Neural progenitor cell (in vitro differentiated cells): Measurements from ENCODE around the gene KRT25. TPM values are rescaled to one million over a fixed set of nuclear protein-coding genes. Genes with fewer than 3 reads are reported as not detected.

Experiments used
- DNase-seq: peaks from one replicate; pipeline ENCODE4 v3.0.0-alpha.2; 2016; ENCODE audit warnings: low spot score
- H2AFZ ChIP-seq: fragments of 200-600 bp; sonication (generic); replicated peaks from 2 replicates; pipeline ENCODE4 v1.6.1; 2016; ENCODE audit warnings: antibody characterized with exemption
- H3F3A ChIP-seq: fragments of 200-600 bp; sonication (generic); 2 replicates; pipeline ENCODE4 v1.6.1; 2016; ENCODE audit warnings: antibody characterized with exemption, low read depth
- H3K27ac ChIP-seq: fragments of 200-600 bp; sonication (generic); 2 replicates; pipeline ENCODE4 v1.5.1; 2016; ENCODE audit warnings: mild to moderate bottlenecking
- H3K27me3 ChIP-seq: fragments of 200-600 bp; sonication (generic); 2 replicates; pipeline ENCODE4 v1.6.1; 2016; ENCODE audit warnings: mild to moderate bottlenecking, moderate library complexity
- H3K36me3 ChIP-seq: fragments of 200-600 bp; sonication (generic); 2 replicates; pipeline ENCODE4 v1.5.1; 2016
- H3K4me1 ChIP-seq: fragments of 200-600 bp; sonication (generic); 2 replicates; pipeline ENCODE4 v1.6.1; 2016; ENCODE audit warnings: mixed run types
- H3K4me2 ChIP-seq: fragments of 200-600 bp; sonication (generic); 2 replicates; pipeline ENCODE4 v1.6.1; 2016
- H3K4me3 ChIP-seq: fragments of 200-600 bp; sonication (generic); 2 replicates; pipeline ENCODE4 v1.5.1; 2016
- H3K79me2 ChIP-seq: fragments of 200-600 bp; sonication (generic); 2 replicates; pipeline ENCODE4 v1.6.1; 2016; ENCODE audit warnings: low read depth
- H3K9ac ChIP-seq: fragments of 200-600 bp; sonication (generic); 2 replicates; pipeline ENCODE4 v1.6.1; 2016
- H3K9me3 ChIP-seq: fragments of 200-600 bp; sonication (generic); 2 replicates; pipeline ENCODE4 v1.5.1; 2016; ENCODE audit warnings: low read depth
- H4K20me1 ChIP-seq: fragments of 200-600 bp; sonication (generic); 2 replicates; pipeline ENCODE4 v1.6.1; 2016; ENCODE audit warnings: low read depth
- H3K27ac Mint-ChIP-seq: 3 replicates; pipeline ENCODE4 v1.8.0; 2021; ENCODE audit warnings: mixed read lengths
- H3K27me3 Mint-ChIP-seq: 2 replicates; pipeline ENCODE4 v1.8.0; 2022; ENCODE audit warnings: low read depth, mild to moderate bottlenecking, inconsistent platforms, moderate library complexity, mixed read lengths; ENCODE audit not compliant: insufficient read depth
- H3K36me3 Mint-ChIP-seq: 3 replicates; pipeline ENCODE4 v1.8.0; 2021; ENCODE audit warnings: mixed read lengths
- H3K4me1 Mint-ChIP-seq: 3 replicates; pipeline ENCODE4 v1.8.0; 2021; ENCODE audit warnings: mixed read lengths
- H3K4me3 Mint-ChIP-seq: 3 replicates; pipeline ENCODE4 v1.8.0; 2021; ENCODE audit warnings: mild to moderate bottlenecking, moderate library complexity, mixed read lengths
- H3K9me3 Mint-ChIP-seq: 3 replicates; pipeline ENCODE4 v1.8.0; 2020; ENCODE audit warnings: mixed read lengths
- EZH2 ChIP-seq: fragments of 200-600 bp; sonication (generic); IDR thresholded peaks from 2 replicates; pipeline ENCODE4 v1.6.1; 2017; ENCODE audit warnings: antibody characterized with exemption, mild to moderate bottlenecking, moderate library complexity
- EZH2phosphoT487 ChIP-seq: fragments of 200-600 bp; sonication (generic); IDR thresholded peaks from 2 replicates; pipeline ENCODE4 v1.6.1; 2017; ENCODE audit warnings: antibody characterized with exemption
- total RNA-seq: library from RNA; depleted of rRNA; stranded (reverse); fragments of >200 nt; gene quantifications from 2 replicates; pipeline ENCODE4 v1.2.3, GENCODE V29; 2015; ENCODE audit warnings: low replicate concordance
- TF ChIP-seq, protein P1 (sequence below): fragments of 200-600 bp; sonication (generic); IDR thresholded peaks from 2 replicates; pipeline ENCODE4 v1.5.1; 2017; ENCODE audit warnings: antibody characterized with exemption, mild to moderate bottlenecking

The KRT25 gene
- total RNA-seq, 1 donor from 2014 or later, result not detected

- Histone ChIP-seq H3F3A (no peaks in the 10 kb centered on the region), H3K27me3 (no peaks in the 10 kb centered on the region), H3K79me2 (no peaks in the 10 kb centered on the region), H4K20me1 (no peaks in the 10 kb centered on the region), H3K27ac (no peak overlapping the region), H3K4me3 (no peak overlapping the region), H3K9me3 (no peaks in the 10 kb centered on the region), H3K4me2 (no peak overlapping the region), H3K4me1 (peaks cover 4% of the 10 kb centered on the region), H2AFZ (no peak overlapping the region), H3K36me3 (no peaks in the 10 kb centered on the region), H3K9ac (no peak overlapping the region)
- DNase-seq, result no peak
- Mint-ChIP-seq H3K9me3 (no peaks in the 10 kb centered on the region), H3K27ac (no peak overlapping the region), H3K36me3 (no peaks in the 10 kb centered on the region), H3K27me3 (no peaks in the 10 kb centered on the region), H3K4me3 (no peak overlapping the region), H3K4me1 (no peaks in the 10 kb centered on the region)
- TF ChIP-seq EZH2phosphoT487 (no peak), EZH2 (no peak)
- TF ChIP-seq, protein P1, sequence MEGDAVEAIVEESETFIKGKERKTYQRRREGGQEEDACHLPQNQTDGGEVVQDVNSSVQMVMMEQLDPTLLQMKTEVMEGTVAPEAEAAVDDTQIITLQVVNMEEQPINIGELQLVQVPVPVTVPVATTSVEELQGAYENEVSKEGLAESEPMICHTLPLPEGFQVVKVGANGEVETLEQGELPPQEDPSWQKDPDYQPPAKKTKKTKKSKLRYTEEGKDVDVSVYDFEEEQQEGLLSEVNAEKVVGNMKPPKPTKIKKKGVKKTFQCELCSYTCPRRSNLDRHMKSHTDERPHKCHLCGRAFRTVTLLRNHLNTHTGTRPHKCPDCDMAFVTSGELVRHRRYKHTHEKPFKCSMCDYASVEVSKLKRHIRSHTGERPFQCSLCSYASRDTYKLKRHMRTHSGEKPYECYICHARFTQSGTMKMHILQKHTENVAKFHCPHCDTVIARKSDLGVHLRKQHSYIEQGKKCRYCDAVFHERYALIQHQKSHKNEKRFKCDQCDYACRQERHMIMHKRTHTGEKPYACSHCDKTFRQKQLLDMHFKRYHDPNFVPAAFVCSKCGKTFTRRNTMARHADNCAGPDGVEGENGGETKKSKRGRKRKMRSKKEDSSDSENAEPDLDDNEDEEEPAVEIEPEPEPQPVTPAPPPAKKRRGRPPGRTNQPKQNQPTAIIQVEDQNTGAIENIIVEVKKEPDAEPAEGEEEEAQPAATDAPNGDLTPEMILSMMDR, result no peak
Measured at GRCh38 chr17:40702271-40702670, 52.9 kb downstream of the KRT25 start.

- Histone ChIP-seq H3K36me3 (no peaks in the 10 kb centered on the region), H3K4me3 (no peak overlapping the region), H3K4me2 (no peak overlapping the region), H3K27ac (no peak overlapping the region), H3K9ac (no peak overlapping the region), H2AFZ (peak overlapping the region; percentile 26), H3K27me3 (no peaks in the 10 kb centered on the region), H3K4me1 (peaks cover 6% of the 10 kb centered on the region), H4K20me1 (no peaks in the 10 kb centered on the region), H3K9me3 (no peaks in the 10 kb centered on the region), H3K79me2 (no peaks in the 10 kb centered on the region), H3F3A (no peaks in the 10 kb centered on the region)
- no peaks in the 10 kb centered on the region for H3K9me3 Mint-ChIP-seq
- no peaks in the 10 kb centered on the region for H3K36me3 Mint-ChIP-seq
- H3K27me3 Mint-ChIP-seq, result no peaks in the 10 kb centered on the region
- H3K4me3 Mint-ChIP-seq, result no peak overlapping the region
- TF ChIP-seq, protein P1, result no peak
- TF ChIP-seq EZH2, result no peak
- TF ChIP-seq EZH2phosphoT487, result no peak
- H3K27ac Mint-ChIP-seq, result peak overlapping the region; percentile 30
- H3K4me1 Mint-ChIP-seq, result no peaks in the 10 kb centered on the region
- no peak for DNase-seq
Measured at GRCh38 chr17:40699853-40700252, 55.3 kb downstream of the KRT25 start.

DNA sequence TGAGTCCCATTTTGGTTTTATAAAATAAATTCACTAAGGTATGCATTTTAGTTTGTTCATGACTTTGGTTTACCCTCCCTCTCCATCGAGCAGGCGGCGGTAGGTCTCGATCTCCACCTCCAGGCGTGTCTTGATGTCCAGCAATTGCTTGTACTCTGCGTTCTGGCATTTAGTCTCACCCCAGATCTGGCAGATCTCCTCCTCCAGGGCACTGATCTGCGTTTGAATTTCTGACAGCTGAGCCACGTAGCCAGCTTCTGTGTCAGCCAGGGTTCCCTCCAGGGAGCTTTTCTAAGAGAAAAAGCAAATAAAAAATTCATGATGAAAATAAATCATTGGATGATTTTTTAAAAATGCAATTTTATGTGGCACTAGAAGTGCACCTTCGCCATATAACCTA, 55.8 kb downstream of the KRT25 start:
- H3K36me3 Mint-ChIP-seq, result no peaks in the 10 kb centered on the region
- Histone ChIP-seq H3K4me2 (no peak overlapping the region), H4K20me1 (no peaks in the 10 kb centered on the region), H3K4me1 (peaks cover 6% of the 10 kb centered on the region), H3K9me3 (no peaks in the 10 kb centered on the region), H2AFZ (no peak overlapping the region), H3K27ac (no peak overlapping the region), H3K9ac (no peak overlapping the region), H3K27me3 (no peaks in the 10 kb centered on the region), H3K4me3 (no peak overlapping the region), H3K79me2 (no peaks in the 10 kb centered on the region), H3F3A (no peaks in the 10 kb centered on the region), H3K36me3 (no peaks in the 10 kb centered on the region)
- no peaks in the 10 kb centered on the region for H3K9me3 Mint-ChIP-seq
- TF ChIP-seq EZH2phosphoT487, result no peak
- no peak for TF ChIP-seq EZH2
- TF ChIP-seq, protein P1, result no peak
- no peaks in the 10 kb centered on the region for H3K4me1 Mint-ChIP-seq
- no peak overlapping the region for H3K4me3 Mint-ChIP-seq
- H3K27ac Mint-ChIP-seq, result no peak overlapping the region
- no peak for DNase-seq
- no peaks in the 10 kb centered on the region for H3K27me3 Mint-ChIP-seq

Other genes starting within 250 kb of the KRT25 start
- gene CCR7, start 189.9 kb downstream of the KRT25 start, total RNA-seq, result 0.37 TPM in 1 of 2 replicates, not detected in the other
- gene SMARCE1, start 107.5 kb downstream of the KRT25 start, total RNA-seq, result 179 and 237 TPM in 2 replicates
- gene KRT222, start 90.2 kb downstream of the KRT25 start, total RNA-seq, result 0.39 and 2.8 TPM in 2 replicates
- not detected in 2 replicates for gene KRT24, start 51.6 kb downstream of the KRT25 start, total RNA-seq
- gene KRT26, start 16.9 kb upstream of the KRT25 start, total RNA-seq, result not detected in 2 replicates
- not detected in 2 replicates for gene KRT27, start 27.2 kb upstream of the KRT25 start, total RNA-seq
- gene KRT28, start 44.6 kb upstream of the KRT25 start, total RNA-seq, result not detected in 2 replicates
- gene KRT10, start 67.3 kb upstream of the KRT25 start, total RNA-seq, result 7.5 and 19.3 TPM in 2 replicates
- not detected in 2 replicates for gene KRT12, start 111.9 kb upstream of the KRT25 start, total RNA-seq
- gene KRT20, start 129.9 kb upstream of the KRT25 start, total RNA-seq, result not detected in 2 replicates
- gene KRT23, start 182.3 kb upstream of the KRT25 start, total RNA-seq, result 0.60 TPM in 1 of 2 replicates, not detected in the other
- gene KRT39, start 211.6 kb upstream of the KRT25 start, total RNA-seq, result not detected in 2 replicates
- not detected in 2 replicates for gene KRT40, start 229.0 kb upstream of the KRT25 start, total RNA-seq
- not detected in 2 replicates for gene KRTAP3-3, start 238.8 kb upstream of the KRT25 start, total RNA-seq
- gene KRTAP3-2, start 244.6 kb upstream of the KRT25 start, total RNA-seq, result not detected in 2 replicates